Liver (tissue), 9 donors: ENCODE results near the gene UBE3C. TPM values are rescaled to one million over a fixed set of nuclear protein-coding genes. Genes with fewer than 3 reads are reported as not detected.

Experiments used
- DNase-seq: peaks from one replicate; pipeline ENCODE4 v3.0.0-alpha.2; 2017; ENCODE audit warnings: low spot score
- H3K27ac ChIP-seq, 2 donors: one replicate each; pipeline ENCODE4 v1.7.0; 2013; ENCODE audit warnings: inconsistent platforms in 2 of 2, low read length in 2 of 2, control low read depth in 1 of 2, low read depth in 1 of 2, mild to moderate bottlenecking in 1 of 2
- H3K27me3 ChIP-seq, 4 donors: one replicate each; pipeline versions ENCODE4 v1.6.1 to v1.7.0; 2013; ENCODE audit warnings: low read length in 3 of 4, inconsistent platforms in 1 of 4, mild to moderate bottlenecking in 1 of 4, moderate library complexity in 1 of 4; ENCODE audit not compliant: control insufficient read depth in 4 of 4, insufficient read depth in 4 of 4
- H3K36me3 ChIP-seq, 4 donors: one replicate each; pipeline versions ENCODE4 v1.6.1 to v1.7.0; 2013; ENCODE audit warnings: low read length in 3 of 4, mild to moderate bottlenecking in 3 of 4, low read depth in 1 of 4, moderate library complexity in 1 of 4; ENCODE audit not compliant: control insufficient read depth in 4 of 4, insufficient read depth in 3 of 4
- H3K4me1 ChIP-seq, 4 donors: one replicate each; pipeline versions ENCODE4 v1.6.1 to v1.7.0; 2013; ENCODE audit warnings: low read length in 3 of 4, mild to moderate bottlenecking in 3 of 4, moderate library complexity in 1 of 4; ENCODE audit not compliant: control insufficient read depth in 4 of 4, insufficient read depth in 4 of 4
- H3K4me3 ChIP-seq, 3 donors: one replicate each; pipeline versions ENCODE4 v1.6.1 to v1.7.0; 2013; ENCODE audit warnings: low read length in 3 of 3, control low read depth in 1 of 3, low read depth in 1 of 3, mild to moderate bottlenecking in 1 of 3
- H3K9ac ChIP-seq, 2 donors: one replicate each; pipeline ENCODE4 v1.7.0; 2013; ENCODE audit warnings: low read length in 2 of 2, mild to moderate bottlenecking in 2 of 2, moderate library complexity in 2 of 2, control low read depth in 1 of 2, low read depth in 1 of 2
- H3K9me3 ChIP-seq, 4 donors: one replicate each; pipeline versions ENCODE4 v1.6.1 to v1.7.0; 2013; ENCODE audit warnings: low read length in 3 of 4; ENCODE audit not compliant: control insufficient read depth in 4 of 4
- ATF3 ChIP-seq: IDR thresholded peaks from 2 replicates; pipeline ENCODE4 v1.6.1; 2016; ENCODE audit warnings: antibody characterized with exemption
- CTCF ChIP-seq: fragments of 150-350 bp; IDR thresholded peaks from 2 replicates; pipeline ENCODE4 v1.5.1; 2017; ENCODE audit warnings: improper control_type of control experiment, low read depth, low read length; ENCODE audit not compliant: missing input control
- FOXA1 ChIP-seq: IDR thresholded peaks from 2 replicates; pipeline ENCODE4 v1.6.1; 2016; ENCODE audit warnings: antibody characterized with exemption
- GABPA ChIP-seq, 2 donors: IDR thresholded peaks in 1 of 2; conservative IDR thresholded peaks in 1 of 2; 2 replicates each; pipeline ENCODE4 v1.6.1; 2016; ENCODE audit warnings: antibody characterized with exemption in 2 of 2, mild to moderate bottlenecking in 1 of 2, moderate library complexity in 1 of 2
- HNF4A ChIP-seq, 2 donors: conservative IDR thresholded peaks; 2 replicates each; pipeline ENCODE4 v1.6.1; 2016; ENCODE audit warnings: antibody characterized with exemption in 2 of 2, mild to moderate bottlenecking in 2 of 2
- HNF4G ChIP-seq: IDR thresholded peaks from 2 replicates; pipeline ENCODE4 v1.6.1; 2016; ENCODE audit warnings: antibody characterized with exemption
- JUND ChIP-seq, 2 donors: IDR thresholded peaks; 2 replicates each; pipeline ENCODE4 v1.6.1; 2016; ENCODE audit warnings: antibody characterized with exemption in 2 of 2
- MAX ChIP-seq: IDR thresholded peaks from 2 replicates; pipeline ENCODE4 v1.6.1; 2016; ENCODE audit warnings: antibody characterized with exemption
- NR2F2 ChIP-seq: IDR thresholded peaks from 2 replicates; pipeline ENCODE4 v1.6.1; 2016; ENCODE audit warnings: antibody characterized with exemption
- RAD21 ChIP-seq, 2 donors: IDR thresholded peaks; 2 replicates each; pipeline ENCODE4 v1.6.1; 2016; ENCODE audit warnings: antibody characterized with exemption in 2 of 2, mild to moderate bottlenecking in 2 of 2
- REST ChIP-seq: IDR thresholded peaks from 2 replicates; pipeline ENCODE4 v1.6.1; 2016; ENCODE audit warnings: antibody characterized with exemption, mild to moderate bottlenecking
- RXRA ChIP-seq, 2 donors: IDR thresholded peaks; 2 replicates each; pipeline ENCODE4 v1.6.1; 2017 to 2018; ENCODE audit warnings: antibody characterized with exemption in 2 of 2, mild to moderate bottlenecking in 1 of 2
- SP1 ChIP-seq: IDR thresholded peaks from 2 replicates; pipeline ENCODE4 v1.6.1; 2018; ENCODE audit warnings: antibody characterized with exemption, mild to moderate bottlenecking
- TAF1 ChIP-seq: conservative IDR thresholded peaks from 2 replicates; pipeline ENCODE4 v1.6.1; 2016; ENCODE audit warnings: antibody characterized with exemption, mild to moderate bottlenecking
- YY1 ChIP-seq: IDR thresholded peaks from 2 replicates; pipeline ENCODE4 v1.6.1; 2016; ENCODE audit warnings: antibody characterized with exemption, mild to moderate bottlenecking
- ZBTB33 ChIP-seq: IDR thresholded peaks from 2 replicates; pipeline ENCODE4 v1.6.1; 2016; ENCODE audit warnings: antibody characterized with exemption
- WGBS: extraction: QIAGEN DNeasy Blood & Tissue Kit; methylation state at CpG from one replicate; pipeline ENCODE4 v1.1.7; 2013; 5-methylcytosine and 5-hydroxymethylcytosine counted together
- polyA plus RNA-seq, 2 donors: library from polyadenylated mRNA; stranded (reverse) in 1 of 2; unstranded in 1 of 2; fragments of 200-250 nt in 1 of 2; fragments of >200 nt in 1 of 2; fragmentation: Nextera tagmentation in 1 of 2; extraction: Ambion mirVana in 1 of 2; gene quantifications; one replicate each; pipeline versions ENCODE4 v1.2.1 to v1.2.3, GENCODE V29; 2013 to 2015
- total RNA-seq, 2 donors: library from RNA; depleted of rRNA; stranded (reverse); fragments of >200 nt; gene quantifications; one replicate each; pipeline ENCODE4 v1.2.3, GENCODE V29; 2014
- donor health status: healthy.
- donor health status: healthy.
- donor health status: healthy.
- donor health status: healthy.
- donor health status: healthy.

The UBE3C gene
- total and polyA plus RNA-seq, 4 donors: 10.3 to 61.8 (median 33.9) TPM

- no peak for TF ChIP-seq CTCF
Observed at GRCh38 chr7:157267516-157267915, 128.8 kb downstream of the UBE3C start (continued).

- WGBS: 94% methylated on average over 5 of the region's 5 CpGs
- H3K27ac ChIP-seq: no peak overlapping the region
- no peak overlapping the region for H3K9ac ChIP-seq
- H3K36me3 ChIP-seq: peaks cover 0 to 36% (median 30%) of the 10 kb centered on the region in 4 donors
- H3K4me1 ChIP-seq: peaks cover 0 to 14% (median 5%) of the 10 kb centered on the region in 4 donors
- no peaks in the 10 kb centered on the region for H3K9me3 ChIP-seq
- TF ChIP-seq RAD21 (IDR thresholded peaks at IDR 0.05) (no peak), SP1 (no peak), HNF4G (no peak), RXRA (IDR thresholded peaks at IDR 0.05) (no peak), YY1 (no peak), ZBTB33 (no peak), REST (no peak), TAF1 (no peak), FOXA1 (no peak), GABPA (IDR thresholded peaks at IDR 0.05 in 1 of 2, conservative IDR thresholded peaks at IDR 0.05 in 1 of 2) (no peak), CTCF (no peak), ATF3 (no peak), JUND (IDR thresholded peaks at IDR 0.05) (no peak), NR2F2 (no peak), HNF4A (conservative IDR thresholded peaks at IDR 0.05) (no peak), MAX (no peak)
- no peak for DNase-seq
- no peaks in the 10 kb centered on the region for H3K27me3 ChIP-seq
- no peak overlapping the region for H3K4me3 ChIP-seq
Observed at GRCh38 chr7:157267956-157268355, 129.2 kb downstream of the UBE3C start.
